HepG2 (cell line): ENCODE measurements around the gene PRR23E.

Source experiments
- ARID2 ChIP-seq: sonication (generic); formaldehyde crosslinking; IDR thresholded peaks from 2 replicates; pipeline ENCODE4 v1.8.1; 2022; ENCODE audit warnings: mild to moderate bottlenecking, missing genetic modification reagents, borderline replicate concordance
- CTCF ChIP-seq: sonication (generic); formaldehyde crosslinking; IDR thresholded peaks from 2 replicates; pipeline ENCODE4 v1.5.0; 2020; ENCODE audit warnings: mild to moderate bottlenecking, missing genetic modification reagents, moderate library complexity
- E2F1 ChIP-seq: sonication (generic); formaldehyde crosslinking; IDR thresholded peaks from 2 replicates; pipeline ENCODE4 v1.5.0; 2020; ENCODE audit warnings: missing genetic modification reagents
- GABPB1 ChIP-seq: IDR thresholded peaks from 2 replicates; pipeline ENCODE4 v1.6.1; 2016; ENCODE audit warnings: mild to moderate bottlenecking, missing genetic modification reagents, moderate library complexity, missing compliant biosample characterization
- JUND ChIP-seq: sonication (generic); formaldehyde crosslinking; IDR thresholded peaks from 2 replicates; pipeline ENCODE4 v1.8.0; 2022; ENCODE audit warnings: mild to moderate bottlenecking, missing genetic modification reagents
- MYC ChIP-seq: sonication (generic); formaldehyde crosslinking; IDR thresholded peaks from 2 replicates; pipeline ENCODE4 v1.9.0; 2021; ENCODE audit warnings: missing genetic modification reagents, borderline replicate concordance
- POLR2AphosphoS5 ChIP-seq: IDR thresholded peaks from 2 replicates; pipeline ENCODE4 v1.6.1; 2012; ENCODE audit warnings: low read depth, low read length
- ZNF737 ChIP-seq: sonication (generic); formaldehyde crosslinking; IDR thresholded peaks from 2 replicates; pipeline ENCODE4 v1.5.0; 2020; ENCODE audit warnings: missing genetic modification reagents, mild to moderate bottlenecking, borderline replicate concordance
- ZNF850 ChIP-seq: sonication (generic); formaldehyde crosslinking; conservative IDR thresholded peaks from 2 replicates; pipeline ENCODE4 v1.9.0; 2021; ENCODE audit warnings: mild to moderate bottlenecking, missing genetic modification reagents
- TF ChIP-seq, protein P1 (sequence below): sonication (generic); formaldehyde crosslinking; IDR thresholded peaks from 2 replicates; pipeline ENCODE4 v1.4.0; 2020; ENCODE audit warnings: mild to moderate bottlenecking, missing genetic modification reagents
- TF ChIP-seq, protein P2 (sequence below): sonication (generic); formaldehyde crosslinking; IDR thresholded peaks from 2 replicates; pipeline ENCODE4 v1.8.0; 2022; ENCODE audit warnings: mild to moderate bottlenecking, missing genetic modification reagents; ENCODE audit not compliant: insufficient replicate concordance

DNA sequence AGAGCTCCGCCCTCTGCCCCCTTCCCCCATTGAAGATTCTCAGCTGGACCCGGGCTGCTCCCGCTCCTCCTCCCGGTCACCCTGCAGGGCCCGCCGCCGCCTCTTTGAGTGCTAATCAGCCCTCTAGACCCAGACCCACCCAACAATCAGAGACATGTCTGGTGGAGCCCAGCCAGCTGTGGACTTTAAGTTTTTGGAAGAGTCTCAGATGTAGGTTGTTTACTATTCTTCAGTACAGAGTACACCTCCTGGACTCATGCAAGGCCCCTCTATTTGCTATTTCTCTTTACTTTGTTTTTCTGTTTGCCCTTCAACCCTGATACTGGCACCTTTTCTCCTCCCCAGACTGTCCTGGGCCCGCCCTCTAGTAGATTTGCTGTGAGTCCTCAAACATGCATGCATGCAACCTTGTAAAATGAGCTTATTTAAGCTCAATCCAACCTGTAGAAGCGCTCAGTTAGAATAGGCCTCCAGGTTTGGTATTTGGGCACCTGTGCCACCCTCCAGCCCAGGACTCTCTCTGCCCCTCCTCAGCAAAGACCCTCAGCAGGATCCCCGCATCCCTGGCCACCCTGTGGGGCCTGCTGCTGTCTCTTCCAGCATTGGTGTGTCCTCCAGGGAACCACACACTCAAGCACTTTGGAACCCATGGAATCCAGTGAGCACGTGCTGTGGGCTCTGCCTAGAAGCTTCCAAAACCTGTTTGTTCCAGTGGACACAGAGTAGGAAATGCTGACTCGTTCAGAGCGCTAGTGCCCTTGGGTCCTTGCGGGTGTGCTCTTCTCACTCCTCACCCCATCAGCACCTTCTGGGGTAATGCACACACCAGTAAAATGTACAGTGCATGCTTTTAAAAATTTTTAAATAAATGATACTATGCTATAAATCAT lies 4.6 kb downstream of the PRR23E start:
- TF ChIP-seq E2F1 (CRISPR knock-in tag) (no peak), CTCF (CRISPR knock-in tag) (no peak), JUND (CRISPR knock-in tag) (no peak), ARID2 (CRISPR knock-in tag) (no peak), POLR2AphosphoS5 (no peak), GABPB1 (CRISPR knock-in tag) (no peak), ZNF737 (CRISPR knock-in tag) (no peak), MYC (CRISPR knock-in tag) (no peak), ZNF850 (CRISPR knock-in tag) (no peak)
- TF ChIP-seq, protein P1, sequence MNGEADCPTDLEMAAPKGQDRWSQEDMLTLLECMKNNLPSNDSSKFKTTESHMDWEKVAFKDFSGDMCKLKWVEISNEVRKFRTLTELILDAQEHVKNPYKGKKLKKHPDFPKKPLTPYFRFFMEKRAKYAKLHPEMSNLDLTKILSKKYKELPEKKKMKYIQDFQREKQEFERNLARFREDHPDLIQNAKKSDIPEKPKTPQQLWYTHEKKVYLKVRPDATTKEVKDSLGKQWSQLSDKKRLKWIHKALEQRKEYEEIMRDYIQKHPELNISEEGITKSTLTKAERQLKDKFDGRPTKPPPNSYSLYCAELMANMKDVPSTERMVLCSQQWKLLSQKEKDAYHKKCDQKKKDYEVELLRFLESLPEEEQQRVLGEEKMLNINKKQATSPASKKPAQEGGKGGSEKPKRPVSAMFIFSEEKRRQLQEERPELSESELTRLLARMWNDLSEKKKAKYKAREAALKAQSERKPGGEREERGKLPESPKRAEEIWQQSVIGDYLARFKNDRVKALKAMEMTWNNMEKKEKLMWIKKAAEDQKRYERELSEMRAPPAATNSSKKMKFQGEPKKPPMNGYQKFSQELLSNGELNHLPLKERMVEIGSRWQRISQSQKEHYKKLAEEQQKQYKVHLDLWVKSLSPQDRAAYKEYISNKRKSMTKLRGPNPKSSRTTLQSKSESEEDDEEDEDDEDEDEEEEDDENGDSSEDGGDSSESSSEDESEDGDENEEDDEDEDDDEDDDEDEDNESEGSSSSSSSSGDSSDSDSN (CRISPR knock-in tag), result no peak
- TF ChIP-seq, protein P2, sequence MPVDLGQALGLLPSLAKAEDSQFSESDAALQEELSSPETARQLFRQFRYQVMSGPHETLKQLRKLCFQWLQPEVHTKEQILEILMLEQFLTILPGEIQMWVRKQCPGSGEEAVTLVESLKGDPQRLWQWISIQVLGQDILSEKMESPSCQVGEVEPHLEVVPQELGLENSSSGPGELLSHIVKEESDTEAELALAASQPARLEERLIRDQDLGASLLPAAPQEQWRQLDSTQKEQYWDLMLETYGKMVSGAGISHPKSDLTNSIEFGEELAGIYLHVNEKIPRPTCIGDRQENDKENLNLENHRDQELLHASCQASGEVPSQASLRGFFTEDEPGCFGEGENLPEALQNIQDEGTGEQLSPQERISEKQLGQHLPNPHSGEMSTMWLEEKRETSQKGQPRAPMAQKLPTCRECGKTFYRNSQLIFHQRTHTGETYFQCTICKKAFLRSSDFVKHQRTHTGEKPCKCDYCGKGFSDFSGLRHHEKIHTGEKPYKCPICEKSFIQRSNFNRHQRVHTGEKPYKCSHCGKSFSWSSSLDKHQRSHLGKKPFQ (CRISPR knock-in tag), result no peak
